K562 (cell line): ENCODE results near the gene ZNF485. TPM values are rescaled to one million over a fixed set of nuclear protein-coding genes. Genes with fewer than 3 reads are reported as not detected.
A peak's percentile ranks its signal among the peaks of the same experiment; 100 is the strongest.

Source experiments
- ATAC-seq: fragments of 200-7000 bp; cut with Tn5 transposase; 3 replicates; pipeline ENCODE4 v1.9.1; 2020; ENCODE audit warnings: moderate library complexity
- BruUV-seq: library from RNA; stranded (reverse); fragments of 400-500 nt; replicated peaks from 2 replicates; lab custom pipeline; 2021; lab: Mats Ljungman, UMichigan
- CTCF ChIA-PET: fragments of 300-600 bp; formaldehyde crosslinking; extraction: SDS; loops from one replicate; lab custom pipeline; 2021; ENCODE audit warnings: low intra/inter-chr PET ratio; lab: Yijun Ruan, JAX
- POLR2A ChIA-PET: fragments of 300-600, 350-650 bp; sonication (Branson Sonifier 250); formaldehyde crosslinking; extraction: SDS; loops from one replicate; lab custom pipeline; 2021; ENCODE audit warnings: antibody characterized with exemption, inconsistent platforms; lab: Yijun Ruan, JAX
- DNase-seq, 4 experiments: peaks; one replicate each; pipeline versions ENCODE4 v3.0.0 to v3.0.0-alpha.2; 2011 to 2018; ENCODE audit warnings: low spot score in 3 of 4, mixed read lengths in 3 of 4; ENCODE audit errors: extremely low read depth in 1 of 4
- FAIRE-seq: peaks from 2 replicates; lab custom pipeline; 2011; peaks lifted over from hg19 to GRCh38; lab: Jason Lieb, UNC
- H2AFZ ChIP-seq: 2 replicates; pipeline ENCODE4 v1.6.0; 2011; ENCODE audit warnings: low read depth, low read length, control low read depth, inconsistent platforms
- H3K27ac ChIP-seq: fragments of 200-600 bp; 3 replicates; pipeline ENCODE4 v1.8.0; 2011; ENCODE audit warnings: low read depth, mild to moderate bottlenecking, control low read depth, inconsistent platforms, low read length, moderate library complexity, mixed read lengths; ENCODE audit errors: extremely low read depth
- H3K27me3 ChIP-seq, 2 experiments: fragments of 300-600 bp in 1 of 2; 2 replicates in 1 of 2; 3 replicates in 1 of 2; pipeline versions ENCODE4 v1.6.0 to v1.8.0; 2011; ENCODE audit warnings: inconsistent platforms in 2 of 2, low read length in 2 of 2, mild to moderate bottlenecking in 1 of 2, mixed read lengths in 1 of 2, moderate library complexity in 1 of 2; ENCODE audit not compliant: control insufficient read depth in 2 of 2, insufficient read depth in 2 of 2
- H3K36me3 ChIP-seq: fragments of 300-600 bp; 3 replicates; pipeline ENCODE4 v1.8.0; 2011; ENCODE audit warnings: mild to moderate bottlenecking, low read length, inconsistent platforms; ENCODE audit not compliant: control insufficient read depth, insufficient read depth
- H3K4me1 ChIP-seq, 2 experiments: fragments of 200-600 bp in 1 of 2; replicated peaks in 1 of 2; 2 replicates in 1 of 2; 3 replicates in 1 of 2; pipeline versions ENCODE4 v1.5.1 to v1.8.0; 2011; ENCODE audit warnings: inconsistent platforms in 2 of 2, low read length in 2 of 2, mild to moderate bottlenecking in 1 of 2, mixed read lengths in 1 of 2, moderate library complexity in 1 of 2; ENCODE audit not compliant: control insufficient read depth in 2 of 2, insufficient read depth in 2 of 2
- H3K4me2 ChIP-seq: 2 replicates; pipeline ENCODE4 v1.6.1; 2011; ENCODE audit warnings: low read length, control low read depth, inconsistent platforms, mixed read lengths; ENCODE audit not compliant: insufficient read depth
- H3K4me3 ChIP-seq: fragments of 200-600 bp; sonication (generic), shearing (Covaris generic); 2 replicates; pipeline ENCODE4 v1.5.1; 2016; ENCODE audit warnings: control low read depth, inconsistent platforms
- H3K79me2 ChIP-seq: fragments of 200-600 bp; 3 replicates; pipeline ENCODE4 v1.8.0; 2011; ENCODE audit warnings: low read length, inconsistent platforms; ENCODE audit not compliant: control insufficient read depth, insufficient read depth
- H3K9ac ChIP-seq, 2 experiments: 2 replicates each; pipeline versions ENCODE4 v1.6.0 to v1.6.1; 2011; ENCODE audit warnings: low read depth in 2 of 2, low read length in 2 of 2, control low read depth in 1 of 2, inconsistent platforms in 1 of 2, mild to moderate bottlenecking in 1 of 2, mixed read lengths in 1 of 2; ENCODE audit not compliant: insufficient read depth in 1 of 2
- H3K9me1 ChIP-seq: one replicate; pipeline ENCODE4 v1.6.0; 2011; ENCODE audit warnings: inconsistent platforms, mild to moderate bottlenecking, low read length, moderate library complexity; ENCODE audit not compliant: control insufficient read depth, insufficient read depth
- H3K9me3 ChIP-seq: replicated peaks from 2 replicates; pipeline ENCODE4 v1.5.1; 2011; ENCODE audit warnings: low read depth, low read length, inconsistent platforms; ENCODE audit not compliant: control insufficient read depth, insufficient read depth
- H4K20me1 ChIP-seq: replicated peaks from 2 replicates; pipeline ENCODE4 v1.6.1; 2011; ENCODE audit warnings: low read length, inconsistent platforms, mixed read lengths; ENCODE audit not compliant: control insufficient read depth, insufficient read depth
- ARID1B ChIP-seq: fragments of 450-650 bp; IDR thresholded peaks from 2 replicates; pipeline ENCODE4 v1.6.1; 2016; ENCODE audit warnings: antibody characterized with exemption, mild to moderate bottlenecking, inconsistent platforms
- BRD9 ChIP-seq: fragments of 450-650 bp; IDR thresholded peaks from 2 replicates; pipeline ENCODE4 v1.6.1; 2018; ENCODE audit warnings: low read depth; ENCODE audit not compliant: partially characterized antibody
- C11orf30 ChIP-seq: fragments of 450-650 bp; IDR thresholded peaks from 2 replicates; pipeline ENCODE4 v1.6.1; 2016; ENCODE audit warnings: low read depth, mild to moderate bottlenecking
- ESRRA ChIP-seq: fragments of 450-650 bp; IDR thresholded peaks from 2 replicates; pipeline ENCODE4 v1.6.1; 2014; ENCODE audit warnings: low read depth, mild to moderate bottlenecking, moderate library complexity, borderline replicate concordance
- JUNB ChIP-seq: fragments of 450-650 bp; formaldehyde crosslinking; conservative IDR thresholded peaks from 2 replicates; pipeline ENCODE4 v1.4.0; 2020; ENCODE audit warnings: mild to moderate bottlenecking
- MAFF ChIP-seq: IDR thresholded peaks from 2 replicates; pipeline ENCODE4 v1.6.1; 2012; ENCODE audit warnings: low read length, improper control_type of control experiment
- MAFG ChIP-seq: fragments of 450-650 bp; conservative IDR thresholded peaks from 2 replicates; pipeline ENCODE4 v1.6.1; 2016; ENCODE audit warnings: missing genetic modification characterization, missing compliant biosample characterization
- MAFK ChIP-seq: IDR thresholded peaks from 2 replicates; pipeline ENCODE4 v1.6.1; 2011; ENCODE audit warnings: low read length, improper control_type of control experiment
- NCOA4 ChIP-seq: fragments of 450-650 bp; IDR thresholded peaks from 2 replicates; pipeline ENCODE4 v1.6.1; 2018; ENCODE audit warnings: mild to moderate bottlenecking; ENCODE audit not compliant: partially characterized antibody
- PBX2 ChIP-seq, 2 experiments: IDR thresholded peaks in 1 of 2; conservative IDR thresholded peaks in 1 of 2; 2 replicates each; pipeline ENCODE4 v1.6.1; 2016; ENCODE audit warnings: low read depth in 2 of 2, mild to moderate bottlenecking in 1 of 2, missing compliant biosample characterization in 1 of 2, missing genetic modification characterization in 1 of 2, moderate library complexity in 1 of 2
- PCBP1 ChIP-seq: fragments of 200-400 bp; formaldehyde crosslinking; IDR thresholded peaks from 2 replicates; pipeline ENCODE4 v1.6.1; 2018; ENCODE audit warnings: mild to moderate bottlenecking, low read depth, low read length; ENCODE audit not compliant: poor library complexity, severe bottlenecking
- SMARCA4 ChIP-seq: fragments of 450-650 bp; IDR thresholded peaks from 2 replicates; pipeline ENCODE4 v1.6.1; 2016
- WHSC1 ChIP-seq: IDR thresholded peaks from one replicate; pipeline ENCODE4 v1.6.1; 2012; ENCODE audit warnings: low read length, control low read depth, inconsistent platforms
- ZNF316 ChIP-seq: fragments of 450-650 bp; IDR thresholded peaks from 2 replicates; pipeline ENCODE4 v1.6.1; 2016
- ZNF512 ChIP-seq: IDR thresholded peaks from 2 replicates; pipeline ENCODE4 v1.6.1; 2016; ENCODE audit warnings: missing genetic modification characterization, missing compliant biosample characterization
- ZNF75A ChIP-seq: fragments of 450-650 bp; formaldehyde crosslinking; IDR thresholded peaks from 2 replicates; pipeline ENCODE4 v1.4.0; 2020; ENCODE audit warnings: mild to moderate bottlenecking
- ZSCAN29 ChIP-seq: fragments of 450-650 bp; IDR thresholded peaks from 2 replicates; pipeline ENCODE4 v1.6.1; 2017
- WGBS: fragments of 100-300 bp; shearing (Covaris generic); methylation state at CpG from one replicate; pipeline ENCODE4 v1.1.6; 2016; ENCODE audit warnings: low coverage, mixed read lengths; ENCODE audit not compliant: insufficient coverage; ENCODE audit errors: missing lambda C conversion rate; 5-methylcytosine and 5-hydroxymethylcytosine counted together
- in situ Hi-C: fragments of 300-500 bp; cut with MboI; formaldehyde crosslinking; loops from 4 replicates; pipeline ENCODE4 v1.15.0; 2018; ENCODE audit warnings: inconsistent platforms, mixed read lengths
- intact Hi-C: fragments of 100-400 bp; cut with micrococcal nuclease; formaldehyde crosslinking; loops from 2 replicates; pipeline ENCODE4 v1.14.2; 2022
- polyA plus RNA-seq, 8 experiments: library from polyadenylated mRNA; depleted of rRNA in 4 of 8; stranded (reverse) in 5 of 8; unstranded in 3 of 8; fragments of >200 nt; fragmentation: Nextera tagmentation in 2 of 8; fragmentation: Illumina TruSeq in 1 of 8; extraction: Ambion mirVana in 2 of 8; extraction: Trizol in 1 of 8; gene quantifications; 2 replicates each; pipeline versions ENCODE4 v1.2.1 to v1.2.3, GENCODE V29; 2011 to 2014; ENCODE audit warnings: inconsistent platforms in 1 of 8, missing spikeins in 1 of 8
- total RNA-seq, 7 experiments: library from RNA; depleted of rRNA in 6 of 7; stranded (reverse); fragments of >200 nt in 6 of 7; fragmentation: Illumina TruSeq in 2 of 7; extraction: Trizol in 2 of 7; gene quantifications; 2 replicates each; pipeline versions ENCODE4 v1.2.1 to v1.2.3, GENCODE V29; 2011 to 2021; ENCODE audit warnings: low replicate concordance in 1 of 7
- TF ChIP-seq, protein P1 (sequence below): sonication (generic); IDR thresholded peaks from 2 replicates; pipeline ENCODE4 v1.6.1; 2016

The ZNF485 gene
- total and polyA plus RNA-seq, 9 of the 15 experiments (the other 6 are each of a cell fraction or from before 2014, with no cell fraction given), result 8.0 to 18.7 (median 11.9) TPM

DNA sequence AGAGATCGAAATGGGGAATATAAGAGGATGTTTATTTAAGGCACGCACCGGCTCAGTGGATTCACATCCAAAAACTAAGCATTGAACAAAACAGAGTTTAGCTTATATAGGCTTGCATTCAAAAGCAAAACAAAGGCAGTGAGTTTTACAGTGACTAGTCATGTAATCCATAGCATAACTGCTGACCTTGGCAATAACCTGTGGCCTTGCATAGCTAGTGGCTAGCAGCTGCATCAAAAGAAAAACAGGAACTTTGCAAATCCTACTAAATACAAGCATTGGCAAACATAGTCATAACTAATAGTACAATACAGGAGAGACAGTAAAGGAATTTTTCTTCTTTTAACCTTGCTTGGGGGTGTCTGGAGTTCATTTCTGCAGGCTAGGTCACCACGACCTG is 9.7 kb upstream of the ZNF485 start:
- no peak for ATAC-seq
- Histone ChIP-seq H3K9me1 (no peaks in the 10 kb centered on the region), H3K27ac (no peak overlapping the region)
- CTCF ChIA-PET, result no interaction called here
- BruUV-seq, result no TSS peak
- intact Hi-C loops, result no loop called here
- TF ChIP-seq MAFK (peak; percentile 83), PCBP1 (no peak), PBX2 (CRISPR knock-in tag; IDR thresholded peaks at IDR 0.05; ENCODE audit: low read depth) (no peak), PBX2 (tag; conservative IDR thresholded peaks at IDR 0.05; ENCODE audit: low read depth) (no peak), BRD9 (no peak), WHSC1 (no peak), JUNB (CRISPR knock-in tag) (no peak), MAFF (peak; percentile 84), SMARCA4 (no peak), NCOA4 (no peak), ZSCAN29 (no peak), MAFG (tag) (peak; percentile 74), ESRRA (peak; percentile 53; the same call in 1 of the 2 replicates), ZNF512 (no peak), ZNF75A (CRISPR knock-in tag) (no peak), ZNF316 (peak; percentile 88), ARID1B (no peak), C11orf30 (peak; percentile 82)
- TF ChIP-seq, protein P1, sequence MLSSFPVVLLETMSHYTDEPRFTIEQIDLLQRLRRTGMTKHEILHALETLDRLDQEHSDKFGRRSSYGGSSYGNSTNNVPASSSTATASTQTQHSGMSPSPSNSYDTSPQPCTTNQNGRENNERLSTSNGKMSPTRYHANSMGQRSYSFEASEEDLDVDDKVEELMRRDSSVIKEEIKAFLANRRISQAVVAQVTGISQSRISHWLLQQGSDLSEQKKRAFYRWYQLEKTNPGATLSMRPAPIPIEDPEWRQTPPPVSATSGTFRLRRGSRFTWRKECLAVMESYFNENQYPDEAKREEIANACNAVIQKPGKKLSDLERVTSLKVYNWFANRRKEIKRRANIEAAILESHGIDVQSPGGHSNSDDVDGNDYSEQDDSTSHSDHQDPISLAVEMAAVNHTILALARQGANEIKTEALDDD, result peak; percentile 82
- TF ChIP-seq, all 486 proteins: peak for 7
- H3K36me3 ChIP-seq, result no peaks in the 10 kb centered on the region
- no peaks in the 10 kb centered on the region for H3K79me2 ChIP-seq
- no peak overlapping the region for H3K4me2 ChIP-seq
- peak overlapping the region; percentile 93; the same call in 1 of the 2 replicates for H2AFZ ChIP-seq
- DNase-seq (no peak), FAIRE-seq (no peak)
- WGBS, result 56% methylated on average over 4 of the region's 4 CpGs
- H4K20me1 ChIP-seq, result no peaks in the 10 kb centered on the region
- in situ Hi-C loops, result no loop called here
- no peaks in the 10 kb centered on the region for H3K27me3 ChIP-seq
- POLR2A ChIA-PET, result interaction anchor here (2.4 kb wide), 1 partner anchor 11 kb away, joined by 12 read pairs; no protein-coding TSS in a partner anchor
- peaks cover 7% of the 10 kb centered on the region for H3K9me3 ChIP-seq
- no peak overlapping the region for H3K4me3 ChIP-seq
- H3K9ac ChIP-seq, result no peak overlapping the region
- H3K4me1 ChIP-seq, result peaks cover 11 to 19% of the 10 kb centered on the region in 2 experiments
